Thoracic aorta (tissue), 2 donors: ENCODE results near the gene PPP1CA. TPM values are rescaled to one million over a fixed set of nuclear protein-coding genes. Genes with fewer than 3 reads are reported as not detected.

Experiments used
- ATAC-seq: fragments of 150-250 bp; one replicate; pipeline ENCODE4 v1.8.0; 2017; ENCODE audit warnings: low read depth; ENCODE audit not compliant: insufficient number of reproducible peaks, low FRiP score
- DNase-seq: peaks from one replicate; pipeline ENCODE4 v3.0.0-alpha.2; 2020; ENCODE audit warnings: low spot score
- H3K27ac ChIP-seq, 2 donors: fragments of 200-600 bp; sonication (generic); 1 replicate in 1 of 2; 2 replicates in 1 of 2; pipeline ENCODE4 v1.5.1; 2016; ENCODE audit warnings: mild to moderate bottlenecking in 2 of 2, moderate library complexity in 2 of 2
- H3K27me3 ChIP-seq: fragments of 200-600 bp; sonication (generic); replicated peaks from 2 replicates; pipeline ENCODE4 v1.6.0; 2016; ENCODE audit warnings: mild to moderate bottlenecking; ENCODE audit not compliant: insufficient read depth
- H3K36me3 ChIP-seq: fragments of 200-600 bp; sonication (generic); one replicate; pipeline ENCODE4 v1.5.1; 2016
- H3K4me1 ChIP-seq, 2 donors: fragments of 200-600 bp; sonication (generic); 1 replicate in 1 of 2; 2 replicates in 1 of 2; pipeline versions ENCODE4 v1.5.1 to v1.6.0; 2016; ENCODE audit warnings: low read depth in 2 of 2, mild to moderate bottlenecking in 1 of 2; ENCODE audit not compliant: control insufficient read depth in 1 of 2
- H3K4me3 ChIP-seq: fragments of 200-600 bp; sonication (generic); 2 replicates; pipeline ENCODE4 v1.5.1; 2016; ENCODE audit warnings: mild to moderate bottlenecking
- H3K9me3 ChIP-seq: fragments of 200-600 bp; sonication (generic); 2 replicates; pipeline ENCODE4 v1.5.1; 2016
- CTCF ChIP-seq: fragments of 200-600 bp; sonication (generic); IDR thresholded peaks from one replicate; pipeline ENCODE4 v1.5.1; 2019; ENCODE audit warnings: antibody characterized with exemption
- total RNA-seq, 2 donors: library from RNA; depleted of rRNA; stranded (reverse); fragments of >200 nt; gene quantifications; one replicate each; pipeline versions ENCODE4 v1.1.0 to v1.2.3, GENCODE V29; 2016

PPP1CA gene
- total RNA-seq, 2 donors from 2014 or later, result 74.4 to 77.8 TPM

GRCh38 chr11:67364783-67365722, 36.6 kb downstream of the PPP1CA start:
- H3K4me1 ChIP-seq, result peaks cover 8 to 21% of the 10 kb centered on the region in 2 donors
- H3K36me3 ChIP-seq, result peaks cover 8% of the 10 kb centered on the region
- ATAC-seq (no peak), DNase-seq (no peak)
- no peak for TF ChIP-seq CTCF
- H3K9me3 ChIP-seq, result no peaks in the 10 kb centered on the region
- H3K4me3 ChIP-seq, result no peak overlapping the region
- no peak overlapping the region for H3K27ac ChIP-seq
- no peaks in the 10 kb centered on the region for H3K27me3 ChIP-seq

- TF ChIP-seq CTCF, result no peak
- ATAC-seq (no peak), DNase-seq (no peak)
- H3K27ac ChIP-seq, result no peak overlapping the region
- H3K4me1 ChIP-seq, result peaks cover 2 to 17% of the 10 kb centered on the region in 2 donors
- peaks cover 8% of the 10 kb centered on the region for H3K36me3 ChIP-seq
- no peaks in the 10 kb centered on the region for H3K9me3 ChIP-seq
- no peak overlapping the region for H3K4me3 ChIP-seq
- H3K27me3 ChIP-seq, result no peaks in the 10 kb centered on the region
These were observed 37.5 kb downstream of the PPP1CA start for GRCh38 chr11:67364169-67364568.

DNA sequence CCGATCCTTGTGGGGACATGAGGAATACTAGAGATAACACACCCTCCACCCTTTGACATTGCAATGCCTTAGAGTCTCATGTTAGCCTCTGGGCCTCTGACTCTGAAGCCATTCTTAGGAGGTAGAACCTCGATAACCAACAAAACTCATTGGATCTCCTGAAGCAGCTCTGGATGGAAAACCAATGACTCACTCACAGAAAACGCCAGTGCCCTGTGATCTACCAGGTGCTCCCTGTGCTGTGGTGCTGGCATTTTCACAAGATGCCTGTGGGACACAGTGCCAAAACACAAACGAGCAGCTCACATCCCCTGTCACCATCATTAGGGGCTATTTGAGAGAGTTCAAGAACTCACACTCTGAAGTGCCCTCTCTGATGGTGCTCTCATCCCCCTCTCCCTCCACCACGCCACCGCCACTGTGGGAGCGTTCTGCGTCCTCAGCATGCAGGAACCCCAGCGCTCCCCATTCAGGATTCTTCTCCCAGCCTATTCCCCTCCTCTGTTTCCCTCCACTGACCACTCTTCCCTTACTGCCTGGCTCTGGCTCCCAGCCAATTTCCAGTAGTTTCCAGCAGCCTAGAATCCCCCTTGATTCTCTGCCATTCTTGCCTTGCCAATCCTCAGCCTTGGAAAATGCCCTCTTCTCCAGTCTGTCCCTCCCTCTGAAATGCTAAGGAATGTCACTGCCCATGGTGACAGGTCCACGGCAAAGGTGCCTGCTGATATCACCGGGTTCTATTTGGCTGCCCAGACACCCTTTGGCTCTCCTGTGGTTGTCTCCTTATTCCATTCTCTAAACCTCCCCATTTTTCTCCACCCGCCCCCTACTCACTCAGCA, 43.6 kb downstream of the PPP1CA start:
- no peak for TF ChIP-seq CTCF
- ATAC-seq (no peak), DNase-seq (no peak)
- H3K27me3 ChIP-seq, result no peaks in the 10 kb centered on the region
- no peaks in the 10 kb centered on the region for H3K36me3 ChIP-seq
- no peaks in the 10 kb centered on the region for H3K9me3 ChIP-seq
- peaks cover 34 to 46% of the 10 kb centered on the region in 2 donors for H3K4me1 ChIP-seq
- no peak overlapping the region for H3K4me3 ChIP-seq
- H3K27ac ChIP-seq, result peak overlapping the region; percentile 37 to 99

DNA sequence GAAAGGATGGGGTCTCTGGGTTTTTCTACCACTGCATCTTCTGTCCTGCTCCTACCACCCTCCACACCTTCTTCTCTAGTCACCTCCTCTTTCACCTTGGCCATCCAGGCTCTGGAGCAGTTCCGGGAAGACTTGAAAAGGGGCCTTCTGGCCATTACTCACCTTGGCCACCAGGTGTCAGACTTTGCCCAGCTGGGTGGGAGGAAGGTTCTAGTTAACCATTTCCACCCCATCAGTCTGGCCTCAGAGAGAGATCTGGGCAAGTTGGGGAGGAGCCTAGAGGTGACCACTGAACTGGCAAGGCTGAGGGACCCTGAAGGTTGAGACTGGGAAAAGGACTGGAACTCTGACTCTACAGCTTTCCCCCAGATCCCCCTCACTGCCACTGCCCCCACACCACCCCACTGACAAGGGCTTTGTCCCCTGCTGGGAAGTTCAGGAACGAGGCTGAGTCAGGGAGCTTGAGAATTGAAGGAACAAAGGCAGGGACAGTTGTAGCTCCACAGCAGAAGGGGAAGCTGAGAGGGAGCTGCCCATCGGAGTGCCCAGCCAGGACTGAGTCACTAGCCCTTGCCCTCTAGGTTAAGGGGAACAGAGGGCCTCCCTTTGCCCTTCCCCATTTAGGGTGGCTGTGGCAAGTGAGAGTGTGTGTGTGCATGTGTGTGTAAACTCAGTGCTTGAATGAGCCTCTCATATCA, 44.6 kb downstream of the PPP1CA start:
- Histone ChIP-seq H3K27me3 (no peaks in the 10 kb centered on the region), H3K27ac (peak overlapping the region; percentile 99 to 100), H3K36me3 (no peaks in the 10 kb centered on the region), H3K4me1 (peaks cover 40 to 52% of the 10 kb centered on the region in 2 donors), H3K9me3 (no peaks in the 10 kb centered on the region), H3K4me3 (no peak overlapping the region)
- ATAC-seq (no peak), DNase-seq (no peak)
- peak; percentile 94 for TF ChIP-seq CTCF
